Panc1 (cell line): ENCODE measurements around the gene WFS1.

Experiments used
- CTCF ChIP-seq: fragments of 450-650 bp; IDR thresholded peaks from 2 replicates; pipeline ENCODE4 v1.5.1; 2017; ENCODE audit warnings: mild to moderate bottlenecking
- POLR2AphosphoS5 ChIP-seq: IDR thresholded peaks from 2 replicates; pipeline ENCODE4 v1.6.1; 2012; ENCODE audit warnings: mild to moderate bottlenecking, low read depth, low read length, moderate library complexity
- REST ChIP-seq, 2 experiments: IDR thresholded peaks; 2 replicates each; pipeline ENCODE4 v1.6.1; 2011 to 2012; ENCODE audit warnings: low read depth in 2 of 2, control low read depth in 1 of 2, low read length in 1 of 2, mild to moderate bottlenecking in 1 of 2, moderate library complexity in 1 of 2; ENCODE audit not compliant: insufficient read depth in 1 of 2
- SIN3A ChIP-seq: IDR thresholded peaks from 2 replicates; pipeline ENCODE4 v1.6.1; 2012; ENCODE audit warnings: low read depth, mild to moderate bottlenecking, low read length, moderate library complexity, borderline replicate concordance; ENCODE audit not compliant: insufficient read depth
- TCF7L2 ChIP-seq: IDR thresholded peaks from 2 replicates; pipeline ENCODE4 v1.6.1; 2011; ENCODE audit warnings: mild to moderate bottlenecking, low read depth, low read length, inconsistent platforms

- TF ChIP-seq CTCF = no peak
- TF ChIP-seq POLR2AphosphoS5 = no peak
- no peak for TF ChIP-seq TCF7L2
- TF ChIP-seq REST (IDR thresholded peaks at IDR 0.05; ENCODE audit: insufficient read depth in 1 of 2, low read depth in 2 of 2, low read length in 1 of 2) = no peak
- TF ChIP-seq SIN3A = no peak
Measured at GRCh38 chr4:6278801-6279197, 9.1 kb downstream of the WFS1 start.
